ENCODE measurements around the gene NECTIN1.

NECTIN1 gene

GRCh38 chr11:119640541-119640940 lies 88.5 kb downstream of the NECTIN1 start:
- no peak for TF ChIP-seq ZNF565 (CRISPR knock-in tag; conservative IDR thresholded peaks at IDR 0.05; ENCODE audit: low read depth)
- no peak for TF ChIP-seq CREB5 (CRISPR knock-in tag; IDR thresholded peaks at IDR 0.05; ENCODE audit: low read depth)
- no peak for TF ChIP-seq TCF4 (CRISPR knock-in tag; IDR thresholded peaks at IDR 0.05; ENCODE audit: borderline replicate concordance)
- TF ChIP-seq OSR1 (CRISPR knock-in tag; IDR thresholded peaks at IDR 0.05): no peak
- no peak for TF ChIP-seq ZNF70 (CRISPR knock-in tag; IDR thresholded peaks at IDR 0.05)
- no peak for TF ChIP-seq SNAI2 (CRISPR knock-in tag; IDR thresholded peaks at IDR 0.05)
- TF ChIP-seq BACH2 (CRISPR knock-in tag; IDR thresholded peaks at IDR 0.05; ENCODE audit: borderline replicate concordance): no peak
- no peak for ATAC-seq

GRCh38 chr11:119639642-119640205 lies 89.3 kb downstream of the NECTIN1 start:
- no peak for ATAC-seq
- TF ChIP-seq PATZ1 (CRISPR knock-in tag; IDR thresholded peaks at IDR 0.05; ENCODE audit: borderline replicate concordance) (no peak), TOX (CRISPR knock-in tag; IDR thresholded peaks at IDR 0.05; ENCODE audit: borderline replicate concordance) (no peak), RARB (CRISPR knock-in tag; IDR thresholded peaks at IDR 0.05) (no peak), ARNTL (CRISPR knock-in tag; IDR thresholded peaks at IDR 0.05; ENCODE audit: borderline replicate concordance, low read depth) (no peak), CREB5 (CRISPR knock-in tag; IDR thresholded peaks at IDR 0.05; ENCODE audit: low read depth) (no peak), PPARA (CRISPR knock-in tag; IDR thresholded peaks at IDR 0.05; ENCODE audit: borderline replicate concordance) (no peak)

- TF ChIP-seq ARNTL (CRISPR knock-in tag; IDR thresholded peaks at IDR 0.05; ENCODE audit: borderline replicate concordance, low read depth) (no peak), ZFP3 (CRISPR knock-in tag; IDR thresholded peaks at IDR 0.05) (no peak), SNAI2 (CRISPR knock-in tag; IDR thresholded peaks at IDR 0.05) (no peak), ESRRG (CRISPR knock-in tag; IDR thresholded peaks at IDR 0.05) (no peak), RARB (CRISPR knock-in tag; IDR thresholded peaks at IDR 0.05) (no peak), PATZ1 (CRISPR knock-in tag; IDR thresholded peaks at IDR 0.05; ENCODE audit: borderline replicate concordance) (no peak), OSR1 (CRISPR knock-in tag; IDR thresholded peaks at IDR 0.05) (no peak), POU6F1 (CRISPR knock-in tag; IDR thresholded peaks at IDR 0.05; ENCODE audit: borderline replicate concordance, low read depth) (no peak), ZFP30 (CRISPR knock-in tag; IDR thresholded peaks at IDR 0.05) (no peak), PPARA (CRISPR knock-in tag; IDR thresholded peaks at IDR 0.05; ENCODE audit: borderline replicate concordance) (no peak), BACH2 (CRISPR knock-in tag; IDR thresholded peaks at IDR 0.05; ENCODE audit: borderline replicate concordance) (no peak), TCF4 (CRISPR knock-in tag; IDR thresholded peaks at IDR 0.05; ENCODE audit: borderline replicate concordance) (no peak)
- ATAC-seq: no peak
Observed at GRCh38 chr11:119638851-119639250, 90.1 kb downstream of the NECTIN1 start.

GRCh38 chr11:119637481-119637880 lies 91.5 kb downstream of the NECTIN1 start:
- no peak for TF ChIP-seq ZFP3 (CRISPR knock-in tag; IDR thresholded peaks at IDR 0.05)
- no peak for TF ChIP-seq POU6F1 (CRISPR knock-in tag; IDR thresholded peaks at IDR 0.05; ENCODE audit: borderline replicate concordance, low read depth)
- TF ChIP-seq ARNTL (CRISPR knock-in tag; IDR thresholded peaks at IDR 0.05; ENCODE audit: borderline replicate concordance, low read depth): no peak
- TF ChIP-seq CSDC2 (CRISPR knock-in tag; IDR thresholded peaks at IDR 0.05): no peak
- TF ChIP-seq ISL1 (CRISPR knock-in tag; IDR thresholded peaks at IDR 0.05): no peak
- ATAC-seq: no peak

All from SK-N-SH treated with all-trans-retinoic acid at 6 μM for 48 hours (cell line).